ENCODE results near the gene ADGRA1. TPM values are rescaled to one million over a fixed set of nuclear protein-coding genes. Genes with fewer than 3 reads are reported as not detected.

Gene ADGRA1
- polyA plus RNA-seq, 2 of the 4 experiments (the other 2 are of a cell fraction), result not detected

DNA sequence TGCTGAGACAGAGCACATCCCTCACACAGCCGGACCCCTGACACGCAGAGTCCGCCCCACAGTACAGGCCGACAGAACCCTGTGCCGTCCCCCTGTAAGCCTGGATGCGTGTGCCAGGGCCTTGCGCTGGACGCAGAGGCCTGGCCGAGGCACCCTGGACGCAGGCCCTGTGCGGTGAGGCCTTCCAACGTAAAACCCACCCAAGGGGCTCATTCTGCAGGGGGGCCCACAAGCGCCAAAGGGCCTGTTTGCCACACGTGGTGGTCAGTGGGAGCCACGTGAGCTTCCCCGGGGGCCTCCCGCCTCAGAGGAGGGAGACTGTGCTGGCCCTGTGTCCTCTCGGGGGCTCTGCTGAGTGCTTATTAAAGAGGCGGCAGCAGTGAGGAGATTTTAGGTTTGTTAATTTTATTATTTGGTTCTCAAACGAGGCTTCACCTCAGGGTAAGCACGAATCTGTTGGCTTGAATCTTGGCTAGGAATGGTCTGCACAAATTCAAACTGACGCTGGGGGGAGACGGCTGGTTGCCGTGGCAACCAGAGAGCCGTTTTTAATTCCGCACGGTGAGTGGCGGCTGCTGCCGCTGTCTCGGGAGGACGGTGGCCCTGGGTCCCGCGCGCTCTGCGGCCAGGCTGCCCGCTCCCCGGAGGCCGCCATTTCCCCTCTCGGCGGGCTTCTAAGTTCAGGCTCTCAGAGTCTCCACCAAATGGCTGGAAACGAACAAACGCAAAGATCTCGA, 4.9 kb upstream of the ADGRA1 start:
- Histone ChIP-seq H3K27ac (no peak overlapping the region), H3K4me3 (no peak overlapping the region), H3K4me2 (no peak overlapping the region), H3K9me3 (no peaks in the 10 kb centered on the region), H3K4me1 (peaks cover 4% of the 10 kb centered on the region; the same call in 1 of the 3 replicates)
- FAIRE-seq (no peak), DNase-seq (ENCODE audit: low read depth in 1 of 2, low spot score in 1 of 2) (no peak), ATAC-seq (no peak)
- ChIA-PET CTCF (interaction anchor here (0.8 kb wide), 1 partner anchor 9 kb away, joined by 3 read pairs; no protein-coding TSS in a partner anchor), POLR2A (no interaction called here)
- TF ChIP-seq EP300 (IDR thresholded peaks at IDR 0.05), result no peak
- no peak for TF ChIP-seq ZSCAN20 (CRISPR knock-in tag; IDR thresholded peaks at IDR 0.05)
- no peak for TF ChIP-seq NFE2L2 (conservative IDR thresholded peaks at IDR 0.05; ENCODE audit: low read length)
- no peak for TF ChIP-seq HOXB13 (CRISPR knock-in tag; IDR thresholded peaks at IDR 0.05; ENCODE audit: low read depth)
- no peak for TF ChIP-seq GATA3 (IDR thresholded peaks at IDR 0.05; ENCODE audit: borderline replicate concordance)
- no peak for TF ChIP-seq MYC (IDR thresholded peaks at IDR 0.05; ENCODE audit: borderline replicate concordance, low read length)
- TF ChIP-seq, protein P1, sequence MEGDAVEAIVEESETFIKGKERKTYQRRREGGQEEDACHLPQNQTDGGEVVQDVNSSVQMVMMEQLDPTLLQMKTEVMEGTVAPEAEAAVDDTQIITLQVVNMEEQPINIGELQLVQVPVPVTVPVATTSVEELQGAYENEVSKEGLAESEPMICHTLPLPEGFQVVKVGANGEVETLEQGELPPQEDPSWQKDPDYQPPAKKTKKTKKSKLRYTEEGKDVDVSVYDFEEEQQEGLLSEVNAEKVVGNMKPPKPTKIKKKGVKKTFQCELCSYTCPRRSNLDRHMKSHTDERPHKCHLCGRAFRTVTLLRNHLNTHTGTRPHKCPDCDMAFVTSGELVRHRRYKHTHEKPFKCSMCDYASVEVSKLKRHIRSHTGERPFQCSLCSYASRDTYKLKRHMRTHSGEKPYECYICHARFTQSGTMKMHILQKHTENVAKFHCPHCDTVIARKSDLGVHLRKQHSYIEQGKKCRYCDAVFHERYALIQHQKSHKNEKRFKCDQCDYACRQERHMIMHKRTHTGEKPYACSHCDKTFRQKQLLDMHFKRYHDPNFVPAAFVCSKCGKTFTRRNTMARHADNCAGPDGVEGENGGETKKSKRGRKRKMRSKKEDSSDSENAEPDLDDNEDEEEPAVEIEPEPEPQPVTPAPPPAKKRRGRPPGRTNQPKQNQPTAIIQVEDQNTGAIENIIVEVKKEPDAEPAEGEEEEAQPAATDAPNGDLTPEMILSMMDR (IDR thresholded peaks at IDR 0.05), result no peak
- TF ChIP-seq, protein P2, sequence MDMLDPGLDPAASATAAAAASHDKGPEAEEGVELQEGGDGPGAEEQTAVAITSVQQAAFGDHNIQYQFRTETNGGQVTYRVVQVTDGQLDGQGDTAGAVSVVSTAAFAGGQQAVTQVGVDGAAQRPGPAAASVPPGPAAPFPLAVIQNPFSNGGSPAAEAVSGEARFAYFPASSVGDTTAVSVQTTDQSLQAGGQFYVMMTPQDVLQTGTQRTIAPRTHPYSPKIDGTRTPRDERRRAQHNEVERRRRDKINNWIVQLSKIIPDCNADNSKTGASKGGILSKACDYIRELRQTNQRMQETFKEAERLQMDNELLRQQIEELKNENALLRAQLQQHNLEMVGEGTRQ (IDR thresholded peaks at IDR 0.05), result no peak
- no peak for TF ChIP-seq FOXS1 (CRISPR knock-in tag; IDR thresholded peaks at IDR 0.05)
- no peak for TF ChIP-seq NR3C1 (IDR thresholded peaks at IDR 0.05)
- TF ChIP-seq POLR2AphosphoS2 (conservative IDR thresholded peaks at IDR 0.05; ENCODE audit: low read length), result no peak
- no peak for TF ChIP-seq FOSL2 (IDR thresholded peaks at IDR 0.05)
- no peak for TF ChIP-seq FOSL2 (CRISPR knock-in tag; IDR thresholded peaks at IDR 0.05)
- TF ChIP-seq MAFK (IDR thresholded peaks at IDR 0.05; ENCODE audit: partially characterized antibody), result no peak
- no peak for TF ChIP-seq PHF8 (IDR thresholded peaks at IDR 0.05; ENCODE audit: borderline replicate concordance, low read depth)
- no peak for TF ChIP-seq RNF2 (IDR thresholded peaks at IDR 0.05; ENCODE audit: borderline replicate concordance, low read depth)
- TF ChIP-seq, protein P3, sequence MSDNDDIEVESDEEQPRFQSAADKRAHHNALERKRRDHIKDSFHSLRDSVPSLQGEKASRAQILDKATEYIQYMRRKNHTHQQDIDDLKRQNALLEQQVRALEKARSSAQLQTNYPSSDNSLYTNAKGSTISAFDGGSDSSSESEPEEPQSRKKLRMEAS (IDR thresholded peaks at IDR 0.05), result no peak
- TF ChIP-seq RAD21 (conservative IDR thresholded peaks at IDR 0.05 in 1 of 2, IDR thresholded peaks at IDR 0.05 in 1 of 2), result no peak
- TF ChIP-seq, protein P4, sequence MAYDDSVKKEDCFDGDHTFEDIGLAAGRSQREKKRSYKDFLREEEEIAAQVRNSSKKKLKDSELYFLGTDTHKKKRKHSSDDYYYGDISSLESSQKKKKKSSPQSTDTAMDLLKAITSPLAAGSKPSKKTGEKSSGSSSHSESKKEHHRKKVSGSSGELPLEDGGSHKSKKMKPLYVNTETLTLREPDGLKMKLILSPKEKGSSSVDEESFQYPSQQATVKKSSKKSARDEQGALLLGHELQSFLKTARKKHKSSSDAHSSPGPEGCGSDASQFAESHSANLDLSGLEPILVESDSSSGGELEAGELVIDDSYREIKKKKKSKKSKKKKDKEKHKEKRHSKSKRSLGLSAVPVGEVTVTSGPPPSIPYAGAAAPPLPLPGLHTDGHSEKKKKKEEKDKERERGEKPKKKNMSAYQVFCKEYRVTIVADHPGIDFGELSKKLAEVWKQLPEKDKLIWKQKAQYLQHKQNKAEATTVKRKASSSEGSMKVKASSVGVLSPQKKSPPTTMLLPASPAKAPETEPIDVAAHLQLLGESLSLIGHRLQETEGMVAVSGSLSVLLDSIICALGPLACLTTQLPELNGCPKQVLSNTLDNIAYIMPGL (CRISPR knock-in tag; IDR thresholded peaks at IDR 0.05; ENCODE audit: borderline replicate concordance), result no peak
- no peak for TF ChIP-seq TFCP2L1 (CRISPR knock-in tag; IDR thresholded peaks at IDR 0.05)
- TF ChIP-seq CBX8 (IDR thresholded peaks at IDR 0.05), result no peak
- 57% methylated on average over 33 of the region's 43 CpGs for WGBS (ENCODE audit: missing lambda C conversion rate)

DNA sequence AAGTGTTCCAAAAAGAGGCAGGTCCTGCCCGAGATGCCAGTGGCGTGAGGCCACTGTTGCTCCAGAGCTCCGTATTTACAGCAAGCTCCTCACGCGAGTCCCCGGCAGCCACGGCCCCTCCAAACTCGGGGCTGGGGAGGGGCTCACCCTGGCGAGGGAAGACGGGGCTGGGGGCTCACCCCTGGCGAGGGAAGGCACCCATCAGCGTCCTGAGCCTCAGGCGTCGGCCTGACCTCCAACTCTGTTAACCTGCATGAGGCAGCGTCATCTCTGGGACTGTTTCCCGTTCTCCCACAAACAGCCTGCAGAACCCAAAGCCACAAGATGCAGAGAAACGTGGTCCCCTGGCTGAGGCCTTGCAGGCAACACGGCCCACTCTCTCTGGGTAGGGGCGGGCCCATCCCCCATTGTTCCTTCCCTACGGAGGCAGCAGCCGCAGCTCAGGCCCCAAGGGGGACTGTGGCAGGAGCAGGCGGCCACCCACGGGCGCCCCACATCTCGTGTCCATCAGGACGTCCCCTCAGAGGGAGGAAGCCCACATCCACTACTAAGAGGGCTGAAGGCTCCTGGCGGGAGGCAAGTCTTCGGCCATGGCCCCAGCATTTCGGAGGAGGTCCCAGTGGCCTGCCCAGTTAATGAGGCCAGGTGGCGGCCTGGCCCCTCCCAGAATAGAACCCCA, 4.2 kb upstream of the ADGRA1 start:
- CTCF ChIA-PET, result interaction anchor here (1.0 kb wide), 1 partner anchor 10 kb away, joined by 3 read pairs; no protein-coding TSS in a partner anchor
- ATAC-seq (no peak), FAIRE-seq (no peak), DNase-seq (ENCODE audit: low read depth in 1 of 2, low spot score in 1 of 2) (no peak)
- 32% methylated on average over 26 of the region's 30 CpGs for WGBS (ENCODE audit: missing lambda C conversion rate)
- H3K4me1 ChIP-seq, result peaks cover 10% of the 10 kb centered on the region; the same call in 2 of the 3 replicates
- POLR2A ChIA-PET, result no interaction called here
- no peaks in the 10 kb centered on the region for H3K9me3 ChIP-seq
- no peak overlapping the region for H3K4me3 ChIP-seq
- no peak overlapping the region for H3K27ac ChIP-seq
- TF ChIP-seq RNF2 (IDR thresholded peaks at IDR 0.05; ENCODE audit: borderline replicate concordance, low read depth), result no peak
- TF ChIP-seq, protein P3 (IDR thresholded peaks at IDR 0.05), result no peak
- TF ChIP-seq MAZ (IDR thresholded peaks at IDR 0.05; ENCODE audit: borderline replicate concordance, low read depth, low read length), result no peak
- TF ChIP-seq TFCP2L1 (CRISPR knock-in tag; IDR thresholded peaks at IDR 0.05), result no peak
- no peak for TF ChIP-seq POLR2A (IDR thresholded peaks at IDR 0.05; ENCODE audit: low read length)
- no peak overlapping the region for H3K4me2 ChIP-seq
